Measurements from ENCODE around the gene LTBR. TPM values are rescaled to one million over a fixed set of nuclear protein-coding genes. Genes with fewer than 3 reads are reported as not detected.
A peak's percentile ranks its signal among the peaks of the same experiment; 100 is the strongest.

LTBR gene
- total and polyA plus RNA-seq, 7 experiments from 2014 or later, result 0.34 to 25.2 (median 2.2) TPM; not detected in 2

DNA sequence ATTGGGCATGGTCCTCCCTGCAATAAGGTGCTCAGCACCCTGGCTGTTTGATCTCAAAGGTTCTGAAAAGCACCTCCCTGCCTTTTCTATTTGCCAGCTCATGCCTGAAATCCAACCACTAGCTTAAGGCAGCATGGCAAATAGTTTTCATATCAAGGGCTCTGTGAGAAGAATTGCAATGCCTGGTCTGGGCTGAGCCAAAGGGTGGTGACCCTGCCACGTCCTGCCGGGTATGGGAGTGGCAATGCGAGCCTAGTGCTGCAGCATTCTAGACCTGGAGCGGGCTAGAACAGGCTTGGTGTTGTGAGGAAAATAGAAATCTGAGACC is 6.3 kb upstream of the LTBR start:
- H3K36me3 ChIP-seq (ENCODE audit: control insufficient read depth in 2 of 3, insufficient read depth in 3 of 3, low read length in 3 of 3), result no peaks in the 10 kb centered on the region
- peaks cover 0 to 24% of the 10 kb centered on the region in 2 donors for H3K4me1 ChIP-seq (ENCODE audit: control insufficient read depth in 2 of 2, insufficient read depth in 2 of 2, low read length in 2 of 2)
- DNase-seq (no peak), ATAC-seq (no peak)
- Mint-ChIP-seq H3K4me1 (peaks cover 23 to 40% (median 29%) of the 10 kb centered on the region in 7 donors), H3K36me3 (no peaks in the 10 kb centered on the region), H3K27ac (peak overlapping the region in 6 of 9 donors; percentile 3 to 88 (median 60)), H3K27me3 (peaks cover 0 to 32% (median under 1%) of the 10 kb centered on the region in 5 donors), H3K9me3 (peaks cover 0 to 2% (median 0%) of the 10 kb centered on the region in 11 donors), H3K4me3 (peak overlapping the region in 9 of 10 donors; percentile 9 to 81 (median 73))
- CTCF ChIA-PET, result interaction anchor here (0.7 to 1.1 kb wide), 3 partner anchors 9 to 42 kb away, joined by 3 to 4 read pairs (median 3); no protein-coding TSS in a partner anchor
- intact Hi-C loops (cut with micrococcal nuclease), result no loop called here
- no peaks in the 10 kb centered on the region for H3K9me3 ChIP-seq (ENCODE audit: control insufficient read depth in 2 of 3, low read length in 3 of 3)
- POLR2A ChIA-PET, result interaction anchor here (0.5 to 1.0 kb wide), 3 partner anchors 14 to 90 kb away, joined by 3 to 5 read pairs (median 5); no protein-coding TSS in a partner anchor
- no peak overlapping the region for H3K27ac ChIP-seq (ENCODE audit: low read depth, low read length)
- H3K4me3 ChIP-seq (ENCODE audit: low read length), result no peak overlapping the region
- no peaks in the 10 kb centered on the region for H3K27me3 ChIP-seq (ENCODE audit: control insufficient read depth in 2 of 2, insufficient read depth in 2 of 2, low read length in 2 of 2)

DNA sequence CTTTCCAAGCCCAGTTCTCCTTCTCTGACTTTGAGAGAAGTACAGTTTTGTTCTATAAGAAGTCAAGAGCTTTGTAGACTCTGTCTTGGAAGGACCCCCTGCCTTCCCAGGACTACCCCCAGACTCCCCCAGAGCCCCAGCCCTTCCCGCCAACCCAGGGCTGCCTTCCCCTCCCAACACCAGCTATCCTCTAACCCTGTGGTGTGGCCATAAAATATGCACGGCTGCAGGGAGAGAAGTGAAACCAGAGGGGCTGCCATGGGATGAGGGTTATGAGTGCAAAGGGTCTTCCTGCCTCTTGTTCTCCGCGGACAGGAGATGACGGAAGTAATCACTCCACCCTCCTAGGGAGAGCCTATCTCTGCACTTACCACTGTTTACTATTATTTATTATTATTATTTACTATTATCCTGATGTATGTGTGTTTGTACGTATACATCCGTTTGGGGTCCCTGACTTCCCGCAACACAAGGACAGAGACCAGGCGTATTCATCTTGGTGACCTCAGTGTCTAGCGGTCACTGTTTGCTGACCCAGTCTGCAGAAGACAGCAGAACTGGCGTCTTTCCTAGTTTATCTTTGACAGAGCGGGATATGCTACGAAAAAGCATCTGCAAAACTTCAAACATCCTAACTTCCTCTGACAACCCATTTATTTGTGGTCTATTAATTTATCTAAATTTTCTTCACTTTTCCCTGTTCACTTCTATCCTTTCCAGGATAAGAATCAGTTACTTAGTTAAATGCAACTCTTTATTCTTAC is 5.1 kb upstream of the LTBR start:
- Histone ChIP-seq H3K36me3 (ENCODE audit: control insufficient read depth in 2 of 3, insufficient read depth in 3 of 3, low read length in 3 of 3) (no peaks in the 10 kb centered on the region), H3K27me3 (ENCODE audit: control insufficient read depth in 2 of 2, insufficient read depth in 2 of 2, low read length in 2 of 2) (no peaks in the 10 kb centered on the region), H3K4me1 (ENCODE audit: control insufficient read depth in 2 of 2, insufficient read depth in 2 of 2, low read length in 2 of 2) (peaks cover 0 to 27% of the 10 kb centered on the region in 2 donors), H3K9me3 (ENCODE audit: control insufficient read depth in 2 of 3, low read length in 3 of 3) (no peaks in the 10 kb centered on the region), H3K27ac (ENCODE audit: low read depth, low read length) (no peak overlapping the region), H3K4me3 (ENCODE audit: low read length) (no peak overlapping the region)
- peaks cover 0 to 2% (median 0%) of the 10 kb centered on the region in 11 donors for H3K9me3 Mint-ChIP-seq
- ChIA-PET CTCF (interaction anchor here (1.2 kb wide), 1 partner anchor 52 kb away, joined by 3 read pairs; no protein-coding TSS in a partner anchor), POLR2A (interaction anchor here (0.6 to 1.1 kb wide), 2 partner anchors 42 to 66 kb away, joined by 3 to 4 read pairs; no protein-coding TSS in a partner anchor)
- no peak overlapping the region for H3K4me3 Mint-ChIP-seq
- peaks cover 4 to 38% (median 7%) of the 10 kb centered on the region in 5 donors for H3K27me3 Mint-ChIP-seq
- no peaks in the 10 kb centered on the region for H3K36me3 Mint-ChIP-seq
- DNase-seq (no peak), ATAC-seq (no peak)
- H3K27ac Mint-ChIP-seq, result no peak overlapping the region
- peaks cover 17 to 33% (median 28%) of the 10 kb centered on the region in 7 donors for H3K4me1 Mint-ChIP-seq
- intact Hi-C loops (cut with micrococcal nuclease), result no loop called here

DNA sequence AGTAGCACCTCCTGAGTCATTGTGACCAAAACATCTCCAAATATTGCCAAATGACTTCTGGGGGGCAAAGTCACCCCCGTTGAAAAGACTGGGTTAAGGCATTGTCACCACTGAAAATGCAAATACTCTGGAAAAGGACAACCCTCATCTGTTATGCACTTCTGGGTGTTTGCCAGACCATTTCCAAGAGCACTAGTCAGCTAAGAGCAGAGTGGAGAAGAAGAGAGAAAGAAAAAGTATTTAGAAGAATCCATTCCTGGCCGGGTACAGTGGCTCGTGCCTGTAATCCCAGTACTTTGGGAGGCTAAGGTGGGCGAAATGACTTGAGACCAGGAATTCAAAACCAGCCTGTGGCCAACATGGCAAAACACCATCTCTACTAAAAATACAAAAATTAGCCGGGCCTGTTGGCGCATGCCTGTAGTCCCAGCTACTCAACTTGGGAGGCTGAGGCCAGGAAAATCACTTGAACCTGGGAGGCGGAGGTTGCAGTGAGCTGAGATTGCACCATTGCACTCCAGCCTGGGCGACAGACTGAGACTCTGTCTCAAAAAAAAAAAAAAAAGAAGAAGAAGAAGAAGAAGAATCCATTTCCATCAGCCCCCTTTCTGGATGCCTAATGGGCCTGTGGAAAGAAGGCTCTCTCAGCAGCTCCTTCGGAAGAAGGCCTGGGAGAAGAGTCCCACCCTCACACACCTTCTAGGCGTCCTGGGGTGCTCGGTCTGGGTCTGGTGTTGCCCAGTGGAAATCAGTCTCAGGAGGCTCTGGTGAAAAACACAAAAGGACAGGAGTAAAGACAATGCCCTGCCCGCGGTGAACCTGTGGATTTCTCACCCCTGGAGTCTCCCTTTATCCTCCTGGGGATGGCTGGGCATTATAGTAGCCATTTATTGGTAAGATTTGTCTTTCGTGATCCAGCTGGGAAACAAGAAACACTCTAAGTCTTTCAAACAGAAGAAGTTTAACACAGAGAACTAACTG is 3.5 kb upstream of the LTBR start:
- ATAC-seq (no peak), DNase-seq (no peak)
- no peaks in the 10 kb centered on the region for H3K9me3 ChIP-seq (ENCODE audit: control insufficient read depth in 2 of 3, low read length in 3 of 3)
- ChIA-PET POLR2A (interaction anchor here (0.7 to 1.1 kb wide), 2 partner anchors 65 to 128 kb away, joined by 3 to 4 read pairs; no protein-coding TSS in a partner anchor), CTCF (no interaction called here)
- H3K4me3 ChIP-seq (ENCODE audit: low read length), result no peak overlapping the region
- H3K36me3 ChIP-seq (ENCODE audit: control insufficient read depth in 2 of 3, insufficient read depth in 3 of 3, low read length in 3 of 3), result no peaks in the 10 kb centered on the region
- Mint-ChIP-seq H3K27me3 (peaks cover 4 to 46% (median 7%) of the 10 kb centered on the region in 5 donors), H3K4me1 (peaks cover 17 to 40% (median 29%) of the 10 kb centered on the region in 7 donors), H3K36me3 (no peaks in the 10 kb centered on the region), H3K27ac (no peak overlapping the region), H3K4me3 (no peak overlapping the region), H3K9me3 (peaks cover 0 to 2% (median 0%) of the 10 kb centered on the region in 11 donors)
- intact Hi-C loops (cut with micrococcal nuclease), result no loop called here
- no peak overlapping the region for H3K27ac ChIP-seq (ENCODE audit: low read depth, low read length)
- H3K4me1 ChIP-seq (ENCODE audit: control insufficient read depth in 2 of 2, insufficient read depth in 2 of 2, low read length in 2 of 2), result peaks cover 0 to 33% of the 10 kb centered on the region in 2 donors
- no peaks in the 10 kb centered on the region for H3K27me3 ChIP-seq (ENCODE audit: control insufficient read depth in 2 of 2, insufficient read depth in 2 of 2, low read length in 2 of 2)

DNA sequence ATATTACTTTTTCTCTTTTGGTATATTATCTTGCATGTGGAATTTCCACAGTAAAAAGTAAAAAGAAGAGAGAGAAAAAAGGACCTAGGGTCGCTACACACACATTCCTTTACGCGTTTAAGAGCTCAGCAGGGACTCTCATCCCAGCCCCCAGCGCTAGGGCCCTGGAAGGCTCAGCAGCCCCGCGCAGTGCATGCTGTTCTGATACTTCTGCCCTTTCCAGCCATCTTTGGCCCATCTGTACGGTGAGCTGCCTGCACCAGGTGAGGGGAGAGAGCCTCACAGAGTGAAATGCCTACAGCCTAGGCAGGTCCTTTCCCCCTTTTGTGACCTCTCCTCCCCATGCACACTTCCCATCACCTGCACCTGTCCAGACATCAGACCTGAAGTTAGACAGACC is 1.6 kb upstream of the LTBR start:
- no peak for ATAC-seq
- DNase-seq, result no peak
- Mint-ChIP-seq H3K36me3 (no peaks in the 10 kb centered on the region), H3K27ac (peak overlapping the region in 1 of 9 donors; percentile 64), H3K4me3 (no peak overlapping the region), H3K27me3 (peaks cover 4 to 60% (median 7%) of the 10 kb centered on the region in 5 donors), H3K9me3 (no peaks in the 10 kb centered on the region), H3K4me1 (peaks cover 4 to 28% (median 10%) of the 10 kb centered on the region in 7 donors)
- intact Hi-C loops (cut with micrococcal nuclease), result no loop called here
- H3K9me3 ChIP-seq (ENCODE audit: control insufficient read depth in 2 of 3, low read length in 3 of 3), result no peaks in the 10 kb centered on the region
- peaks cover 0 to 14% of the 10 kb centered on the region in 2 donors for H3K4me1 ChIP-seq (ENCODE audit: control insufficient read depth in 2 of 2, insufficient read depth in 2 of 2, low read length in 2 of 2)
- H3K27me3 ChIP-seq (ENCODE audit: control insufficient read depth in 2 of 2, insufficient read depth in 2 of 2, low read length in 2 of 2), result no peaks in the 10 kb centered on the region
- no peak overlapping the region for H3K27ac ChIP-seq (ENCODE audit: low read depth, low read length)
- ChIA-PET POLR2A (interaction anchor here (0.6 kb wide), 1 partner anchor 30 kb away, joined by 3 read pairs; no protein-coding TSS in a partner anchor), CTCF (interaction anchor here (0.8 kb wide), 1 partner anchor 10 kb away, joined by 4 read pairs; no protein-coding TSS in a partner anchor)
- no peaks in the 10 kb centered on the region for H3K36me3 ChIP-seq (ENCODE audit: control insufficient read depth in 2 of 3, insufficient read depth in 3 of 3, low read length in 3 of 3)
- H3K4me3 ChIP-seq (ENCODE audit: low read length), result no peak overlapping the region

GRCh38 chr12:6382982-6383381 is 980 bp upstream of the LTBR start:
- peaks cover 4 to 66% (median 7%) of the 10 kb centered on the region in 5 donors for H3K27me3 Mint-ChIP-seq
- intact Hi-C loops (cut with micrococcal nuclease), result no loop called here
- ChIA-PET POLR2A (interaction anchor here (1.3 kb wide), 2 partner anchors 20 to 87 kb away, joined by 3 to 5 read pairs; no protein-coding TSS in a partner anchor), CTCF (interaction anchor here (0.8 to 1.0 kb wide), 2 partner anchors 10 to 48 kb away, joined by 3 to 4 read pairs; no protein-coding TSS in a partner anchor)
- DNase-seq, result no peak
- Histone ChIP-seq H3K4me3 (ENCODE audit: low read length) (no peak overlapping the region), H3K27me3 (ENCODE audit: control insufficient read depth in 2 of 2, insufficient read depth in 2 of 2, low read length in 2 of 2) (no peaks in the 10 kb centered on the region), H3K4me1 (ENCODE audit: control insufficient read depth in 2 of 2, insufficient read depth in 2 of 2, low read length in 2 of 2) (peaks cover 0 to 10% of the 10 kb centered on the region in 2 donors), H3K27ac (ENCODE audit: low read depth, low read length) (no peak overlapping the region), H3K36me3 (ENCODE audit: control insufficient read depth in 2 of 3, insufficient read depth in 3 of 3, low read length in 3 of 3) (no peaks in the 10 kb centered on the region), H3K9me3 (ENCODE audit: control insufficient read depth in 2 of 3, low read length in 3 of 3) (no peaks in the 10 kb centered on the region)
- ATAC-seq, result no peak
- no peaks in the 10 kb centered on the region for H3K36me3 Mint-ChIP-seq
- peak overlapping the region in 9 of 10 donors; percentile 32 to 71 (median 65) for H3K4me3 Mint-ChIP-seq
- H3K4me1 Mint-ChIP-seq, result peaks cover 0 to 24% (median 5%) of the 10 kb centered on the region in 7 donors
- H3K27ac Mint-ChIP-seq, result peak overlapping the region in 1 of 9 donors; percentile 64
- no peaks in the 10 kb centered on the region for H3K9me3 Mint-ChIP-seq
